Kidney (tissue), 14 donors: ENCODE data around the gene ERCC3. TPM values are rescaled to one million over a fixed set of nuclear protein-coding genes. Genes with fewer than 3 reads are reported as not detected.

ENCODE experiments used
- DNase-seq, 5 donors: peaks; one replicate each; pipeline ENCODE4 v3.0.0-alpha.2; 2013 to 2020
- FAIRE-seq: peaks from 2 replicates; lab custom pipeline; 2012; peaks lifted over from hg19 to GRCh38; lab: Jason Lieb, UNC
- H3K27ac ChIP-seq, 2 donors: one replicate each; pipeline ENCODE4 v1.7.0; 2013; ENCODE audit warnings: low read depth in 2 of 2, low read length in 2 of 2, inconsistent platforms in 1 of 2
- H3K27me3 ChIP-seq: one replicate; pipeline ENCODE4 v1.7.1; 2013; ENCODE audit warnings: low read length, inconsistent platforms; ENCODE audit not compliant: control insufficient read depth, insufficient read depth
- H3K36me3 ChIP-seq, 3 donors: one replicate each; pipeline versions ENCODE4 v1.7.0 to v1.7.1; 2013; ENCODE audit warnings: low read length in 3 of 3, control low read depth in 1 of 3, inconsistent platforms in 1 of 3; ENCODE audit not compliant: insufficient read depth in 3 of 3, control insufficient read depth in 2 of 3
- H3K4me1 ChIP-seq, 3 donors: one replicate each; pipeline versions ENCODE4 v1.7.0 to v1.7.1; 2013; ENCODE audit warnings: low read length in 3 of 3, inconsistent platforms in 1 of 3, low read depth in 1 of 3; ENCODE audit not compliant: control insufficient read depth in 2 of 3, insufficient read depth in 2 of 3
- H3K4me3 ChIP-seq, 3 donors: one replicate each; pipeline versions ENCODE4 v1.7.0 to v1.8.1; 2013; ENCODE audit warnings: low read length in 3 of 3, control low read depth in 1 of 3, inconsistent platforms in 1 of 3
- H3K9ac ChIP-seq, 3 donors: one replicate each; pipeline versions ENCODE4 v1.7.0 to v1.7.1; 2013; ENCODE audit warnings: low read length in 3 of 3, control low read depth in 1 of 3, inconsistent platforms in 1 of 3
- H3K9me3 ChIP-seq, 3 donors: one replicate each; pipeline versions ENCODE4 v1.7.0 to v1.7.1; 2013; ENCODE audit warnings: low read length in 3 of 3, control low read depth in 1 of 3, inconsistent platforms in 1 of 3; ENCODE audit not compliant: control insufficient read depth in 2 of 3, insufficient read depth in 1 of 3
- CTCF ChIP-seq: IDR thresholded peaks from 3 replicates; pipeline ENCODE4 v1.5.1; 2012; ENCODE audit warnings: mild to moderate bottlenecking, moderate library complexity, borderline replicate concordance; ENCODE audit not compliant: insufficient read depth; ENCODE audit errors: extremely low read depth
- intact Hi-C: fragments of 100-400 bp; cut with DNase I; formaldehyde crosslinking; loops from one replicate; pipeline ENCODE4 v1.11.1; 2022
- polyA plus RNA-seq: library from polyadenylated mRNA; stranded (reverse); fragments of 350-450 nt; fragmentation: Illumina TruSeq; extraction: RNeasy Lipid Tissue Mini Kit (QIAGEN cat#74804); gene quantifications from one replicate; pipeline ENCODE4 v1.2.3, GENCODE V29; 2014; ENCODE audit warnings: low read depth, low replicate concordance; ENCODE audit not compliant: insufficient read depth
- total RNA-seq: library from RNA; stranded (reverse); fragmentation: NEBNext Ultra II Directional; extraction: Animal tissue kit (Norgen Biotek cat#: 25700); gene quantifications from one replicate; pipeline ENCODE4 v1.2.1, GENCODE V29; 2021
- donor health status: control.
- donor health status: control.
- donor health status: control.
- donor health status: control.
- donor health status: control.
- donor health status: DM: yes; HTN: yes; CAD: no.
- donor health status: Normal renal cell carcinoma (clear cell type).

The ERCC3 gene
- total and polyA plus RNA-seq, 2 donors from 2014 or later, result 23.5 to 37.1 TPM

- peaks cover 35 to 73% (median 50%) of the 10 kb centered on the region in 3 donors for H3K36me3 ChIP-seq
- DNase-seq (no peak), FAIRE-seq (no peak)
- peaks cover 0 to 2% (median 0%) of the 10 kb centered on the region in 3 donors for H3K4me1 ChIP-seq
- no peaks in the 10 kb centered on the region for H3K27me3 ChIP-seq
- no peak overlapping the region for H3K4me3 ChIP-seq
- no peak for TF ChIP-seq CTCF
- intact Hi-C loops, result no loop called here
- no peak overlapping the region for H3K9ac ChIP-seq
- H3K9me3 ChIP-seq, result peaks cover 0 to 6% (median 0%) of the 10 kb centered on the region in 3 donors
- no peak overlapping the region for H3K27ac ChIP-seq
These were observed 5.7 kb downstream of the ERCC3 start for GRCh38 chr2:127288274-127288673.

GRCh38 chr2:127283275-127283674 lies 10.7 kb downstream of the ERCC3 start:
- Histone ChIP-seq H3K9me3 (peaks cover 0 to 8% (median 0%) of the 10 kb centered on the region in 3 donors), H3K9ac (no peak overlapping the region), H3K27me3 (no peaks in the 10 kb centered on the region), H3K4me3 (no peak overlapping the region), H3K4me1 (no peaks in the 10 kb centered on the region), H3K27ac (no peak overlapping the region), H3K36me3 (peaks cover 28 to 62% (median 43%) of the 10 kb centered on the region in 3 donors)
- intact Hi-C loops, result no loop called here
- TF ChIP-seq CTCF, result no peak
- DNase-seq, result no peak
- no peak for FAIRE-seq

- no peak for FAIRE-seq
- Histone ChIP-seq H3K4me3 (no peak overlapping the region), H3K9me3 (peaks cover 0 to 8% (median 0%) of the 10 kb centered on the region in 3 donors), H3K9ac (no peak overlapping the region), H3K27ac (no peak overlapping the region), H3K27me3 (no peaks in the 10 kb centered on the region), H3K36me3 (peaks cover 18 to 51% (median 36%) of the 10 kb centered on the region in 3 donors), H3K4me1 (no peaks in the 10 kb centered on the region)
- no peak for TF ChIP-seq CTCF
- intact Hi-C loops, result no loop called here
- no peak for DNase-seq
These were observed 13.3 kb downstream of the ERCC3 start for GRCh38 chr2:127280693-127281092.

GRCh38 chr2:127279781-127280180 lies 14.2 kb downstream of the ERCC3 start:
- H3K27ac ChIP-seq, result no peak overlapping the region
- TF ChIP-seq CTCF, result no peak
- no peak overlapping the region for H3K9ac ChIP-seq
- intact Hi-C loops, result no loop called here
- FAIRE-seq (no peak), DNase-seq (no peak)
- H3K4me1 ChIP-seq, result no peaks in the 10 kb centered on the region
- H3K27me3 ChIP-seq, result no peaks in the 10 kb centered on the region
- H3K9me3 ChIP-seq, result peaks cover 0 to 8% (median 0%) of the 10 kb centered on the region in 3 donors
- H3K4me3 ChIP-seq, result no peak overlapping the region
- peaks cover 16 to 51% (median 33%) of the 10 kb centered on the region in 3 donors for H3K36me3 ChIP-seq
